HEK293 (cell line): ENCODE measurements around the gene SLC39A13.

Experiments used
- MZF1 ChIP-seq: fragments of 450-650 bp; formaldehyde crosslinking; IDR thresholded peaks from 2 replicates; pipeline ENCODE4 v1.5.1; 2017; ENCODE audit warnings: missing biosample characterization, missing genetic modification characterization, borderline replicate concordance
- ZNF2 ChIP-seq: fragments of 450-650 bp; formaldehyde crosslinking; IDR thresholded peaks from 2 replicates; pipeline ENCODE4 v1.5.1; 2016; ENCODE audit warnings: missing biosample characterization, missing genetic modification characterization
- ZNF558 ChIP-seq: fragments of 450-650 bp; formaldehyde crosslinking; IDR thresholded peaks from 2 replicates; pipeline ENCODE4 v1.5.1; 2016; ENCODE audit warnings: missing biosample characterization, missing genetic modification characterization
- ZNF76 ChIP-seq: fragments of 450-650 bp; formaldehyde crosslinking; IDR thresholded peaks from 2 replicates; pipeline ENCODE4; 2016; ENCODE audit warnings: low read depth, missing biosample characterization, missing genetic modification characterization, borderline replicate concordance
- TF ChIP-seq, protein P1 (sequence below): fragments of 450-650 bp; formaldehyde crosslinking; IDR thresholded peaks from 2 replicates; pipeline ENCODE4 v1.5.1; 2016; ENCODE audit warnings: missing biosample characterization, missing genetic modification characterization

- TF ChIP-seq ZNF76 (tag by site-specific recombination) (no peak), ZNF558 (no peak), ZNF2 (tag by site-specific recombination) (no peak), MZF1 (tag by site-specific recombination) (no peak)
- TF ChIP-seq, protein P1, sequence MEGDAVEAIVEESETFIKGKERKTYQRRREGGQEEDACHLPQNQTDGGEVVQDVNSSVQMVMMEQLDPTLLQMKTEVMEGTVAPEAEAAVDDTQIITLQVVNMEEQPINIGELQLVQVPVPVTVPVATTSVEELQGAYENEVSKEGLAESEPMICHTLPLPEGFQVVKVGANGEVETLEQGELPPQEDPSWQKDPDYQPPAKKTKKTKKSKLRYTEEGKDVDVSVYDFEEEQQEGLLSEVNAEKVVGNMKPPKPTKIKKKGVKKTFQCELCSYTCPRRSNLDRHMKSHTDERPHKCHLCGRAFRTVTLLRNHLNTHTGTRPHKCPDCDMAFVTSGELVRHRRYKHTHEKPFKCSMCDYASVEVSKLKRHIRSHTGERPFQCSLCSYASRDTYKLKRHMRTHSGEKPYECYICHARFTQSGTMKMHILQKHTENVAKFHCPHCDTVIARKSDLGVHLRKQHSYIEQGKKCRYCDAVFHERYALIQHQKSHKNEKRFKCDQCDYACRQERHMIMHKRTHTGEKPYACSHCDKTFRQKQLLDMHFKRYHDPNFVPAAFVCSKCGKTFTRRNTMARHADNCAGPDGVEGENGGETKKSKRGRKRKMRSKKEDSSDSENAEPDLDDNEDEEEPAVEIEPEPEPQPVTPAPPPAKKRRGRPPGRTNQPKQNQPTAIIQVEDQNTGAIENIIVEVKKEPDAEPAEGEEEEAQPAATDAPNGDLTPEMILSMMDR (tag by site-specific recombination), result no peak
Measured at GRCh38 chr11:47389577-47390421, 18.6 kb upstream of the SLC39A13 start.
